ENCODE results near the gene TMEM98.
"Not testable (repeated sequence)": the region's sequence is repeated elsewhere in the genome, so short reads cannot be mapped to it uniquely, and the experiment has no call there.

TMEM98 gene

GRCh38 chr17:32941419-32942032 is 13.6 kb downstream of the TMEM98 start:
- DNase-seq (ENCODE audit: low read depth in 2 of 2), result no peak

DNA sequence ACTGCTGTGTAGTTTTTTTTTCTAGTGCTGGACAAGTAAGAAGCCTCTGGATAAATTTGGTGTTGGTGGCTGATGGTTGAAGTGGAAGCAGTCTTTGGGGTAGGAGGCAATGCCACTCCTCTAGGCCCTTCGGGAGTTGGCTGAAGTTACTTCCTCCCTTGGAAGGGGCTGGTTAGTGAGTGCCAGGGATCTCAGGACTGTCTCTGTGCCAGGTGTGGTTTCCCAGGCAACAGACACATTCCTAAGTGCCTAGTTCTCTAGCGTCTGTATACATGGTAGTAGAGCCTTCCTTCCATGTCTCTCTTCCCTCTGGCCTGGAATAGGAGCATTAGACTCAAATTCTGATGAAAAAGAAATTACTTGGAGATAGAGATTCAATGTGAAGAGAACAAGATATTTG is 15.3 kb downstream of the TMEM98 start:
- DNase-seq (ENCODE audit: low read depth in 2 of 2), result no peak

GRCh38 chr17:32943647-32944191 is 15.8 kb downstream of the TMEM98 start:
- DNase-seq (ENCODE audit: low read depth in 2 of 2), result no peak

GRCh38 chr17:32944248-32945020 is 16.5 kb downstream of the TMEM98 start:
- no peak for DNase-seq (ENCODE audit: low read depth in 2 of 2)

DNA sequence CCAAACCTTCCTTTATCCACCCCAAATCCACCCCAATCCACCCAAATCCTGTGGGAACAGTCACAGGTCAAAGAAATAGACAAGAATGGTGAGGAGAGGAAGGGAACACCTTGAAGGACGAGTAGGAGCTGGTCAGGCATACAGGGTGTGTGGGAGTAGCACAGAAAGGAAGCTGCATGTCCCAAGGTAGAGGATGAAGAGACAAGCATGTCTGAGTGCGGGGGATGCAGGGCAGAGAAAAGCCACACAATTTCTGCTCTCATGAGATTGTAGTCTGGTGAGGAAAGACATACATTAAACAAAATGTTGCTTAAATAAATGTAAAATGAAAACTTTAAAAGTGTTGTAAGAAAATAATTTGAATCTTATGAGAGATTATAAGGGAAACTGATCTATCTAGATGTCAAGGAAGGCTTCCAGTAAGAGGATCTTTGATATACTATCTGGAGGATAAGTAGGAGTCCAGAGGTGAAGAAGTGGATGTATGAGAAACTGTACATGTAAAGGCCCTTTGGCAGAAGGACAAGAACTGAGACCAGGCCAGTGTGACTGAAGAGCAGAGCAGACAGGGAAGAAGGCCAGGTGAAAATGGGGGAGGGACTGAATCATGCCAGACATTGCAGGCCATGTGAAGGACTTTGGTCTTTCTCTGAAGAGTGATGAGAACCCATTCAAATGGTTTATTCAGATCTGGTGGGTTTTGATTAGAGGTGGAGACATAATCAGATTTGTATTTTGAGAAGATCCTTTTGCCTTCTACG is 18.6 kb downstream of the TMEM98 start:
- no peak for DNase-seq (ENCODE audit: low read depth in 2 of 2)

GRCh38 chr17:32947736-32948135 is 19.8 kb downstream of the TMEM98 start:
- no peak for DNase-seq (ENCODE audit: low read depth in 2 of 2)

- no peak for DNase-seq (ENCODE audit: low read depth in 2 of 2)
These were observed 21.2 kb downstream of the TMEM98 start for GRCh38 chr17:32949181-32949580.

GRCh38 chr17:32952491-32952890 is 24.5 kb downstream of the TMEM98 start:
- not testable (repeated sequence) for DNase-seq (ENCODE audit: low read depth in 2 of 2)

GRCh38 chr17:32953045-32953444 is 25.1 kb downstream of the TMEM98 start:
- no peak for DNase-seq (ENCODE audit: low read depth in 2 of 2)

- DNase-seq (ENCODE audit: low read depth in 2 of 2), result no peak
These were observed 25.9 kb downstream of the TMEM98 start for GRCh38 chr17:32953857-32954256.

DNA sequence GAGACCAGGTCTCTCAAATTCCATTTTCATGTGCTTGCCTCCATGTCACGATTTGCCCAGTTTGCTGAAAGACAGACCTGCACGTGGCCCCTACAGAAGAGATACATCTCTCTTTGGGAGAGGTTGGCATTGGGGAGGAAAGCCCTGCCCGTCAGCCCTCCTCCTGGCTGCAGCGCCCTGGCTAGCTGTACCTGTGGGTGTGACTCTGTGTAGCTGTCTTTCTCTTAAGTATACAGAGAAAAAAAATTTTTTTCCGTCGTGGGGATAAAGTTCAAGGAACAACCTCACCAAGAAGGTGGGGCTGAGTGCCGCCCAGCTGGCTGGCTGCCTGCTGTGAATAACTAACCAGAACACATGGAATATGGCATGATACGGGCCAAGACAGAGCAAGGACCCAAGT is 26.5 kb downstream of the TMEM98 start:
- no peak for DNase-seq (ENCODE audit: low read depth in 2 of 2)

DNA sequence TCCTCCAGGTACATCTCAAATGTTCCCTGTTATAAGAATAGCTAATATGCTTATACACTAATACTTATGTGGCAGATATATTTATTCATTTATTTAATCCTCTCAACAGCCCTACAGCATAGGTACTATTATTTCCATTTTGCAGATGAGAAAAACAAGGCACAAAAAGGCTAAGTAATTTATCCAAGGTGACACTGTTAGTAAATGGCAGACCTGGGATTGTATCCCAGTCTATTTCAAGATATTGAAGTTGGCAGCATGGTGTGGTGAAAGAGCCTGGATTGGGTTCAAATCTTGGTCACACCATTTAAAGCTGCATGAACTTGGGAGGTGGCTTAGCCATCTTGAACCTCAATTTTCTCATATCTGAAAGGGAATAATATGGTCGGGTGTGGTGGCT is 27.2 kb downstream of the TMEM98 start:
- DNase-seq (ENCODE audit: low read depth in 2 of 2), result no peak

DNA sequence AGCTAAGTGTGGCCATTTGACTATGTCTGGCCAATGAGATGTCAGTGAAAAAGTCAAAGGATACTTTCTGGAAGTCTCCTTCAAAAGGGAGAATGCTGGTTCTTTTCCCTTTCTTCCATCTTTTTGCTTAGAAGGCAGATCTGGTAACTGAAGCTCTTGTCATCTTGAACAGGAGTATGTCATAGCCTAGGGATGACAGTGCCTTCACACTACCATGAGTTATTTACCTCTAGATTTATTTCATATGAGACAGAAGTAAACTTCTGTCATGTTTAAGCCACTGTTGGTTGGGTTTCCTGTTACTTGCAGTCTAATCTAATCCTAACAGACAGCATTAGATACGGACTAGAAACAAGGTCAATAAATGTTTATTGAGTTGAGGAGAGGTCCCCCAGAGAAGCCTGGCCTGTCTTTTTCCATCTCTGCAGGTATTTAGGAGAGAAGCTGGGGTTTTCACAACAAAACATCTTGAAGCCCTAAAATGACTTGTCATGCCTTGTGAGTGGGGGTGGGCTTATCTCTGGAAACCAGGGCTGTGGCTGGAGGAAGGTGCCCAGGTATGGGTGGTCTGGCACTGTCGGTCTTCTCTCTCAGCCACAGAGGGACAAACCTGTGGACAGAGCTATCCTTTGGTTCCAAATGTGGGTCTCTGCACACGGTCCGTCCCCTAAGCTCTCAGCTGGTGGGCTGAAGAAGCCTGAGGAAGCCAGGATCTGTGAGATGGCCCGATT is 28.5 kb downstream of the TMEM98 start:
- DNase-seq (ENCODE audit: low read depth in 2 of 2), result no peak

DNA sequence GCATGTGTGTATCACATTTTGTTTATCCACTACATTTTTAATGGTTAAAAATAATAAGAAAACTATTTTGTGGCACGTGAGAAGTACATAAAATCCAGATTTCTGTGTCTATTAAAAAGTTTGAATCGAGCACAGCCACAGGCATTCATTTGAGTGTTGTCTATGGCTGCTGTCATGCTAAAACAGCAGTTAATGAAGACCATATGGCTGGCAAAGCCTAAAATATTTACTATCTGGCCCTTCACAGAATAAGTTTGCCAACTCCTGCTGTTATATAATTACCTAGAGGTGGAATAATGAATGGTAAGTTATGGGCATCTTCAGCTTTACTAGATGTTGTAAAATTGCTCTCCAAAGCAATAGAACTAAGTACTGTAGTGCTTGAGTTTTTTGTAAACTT is 30.5 kb downstream of the TMEM98 start:
- no peak for DNase-seq (ENCODE audit: low read depth in 2 of 2)

GRCh38 chr17:32960815-32961214 is 32.9 kb downstream of the TMEM98 start:
- DNase-seq (ENCODE audit: low read depth in 2 of 2), result no peak

DNA sequence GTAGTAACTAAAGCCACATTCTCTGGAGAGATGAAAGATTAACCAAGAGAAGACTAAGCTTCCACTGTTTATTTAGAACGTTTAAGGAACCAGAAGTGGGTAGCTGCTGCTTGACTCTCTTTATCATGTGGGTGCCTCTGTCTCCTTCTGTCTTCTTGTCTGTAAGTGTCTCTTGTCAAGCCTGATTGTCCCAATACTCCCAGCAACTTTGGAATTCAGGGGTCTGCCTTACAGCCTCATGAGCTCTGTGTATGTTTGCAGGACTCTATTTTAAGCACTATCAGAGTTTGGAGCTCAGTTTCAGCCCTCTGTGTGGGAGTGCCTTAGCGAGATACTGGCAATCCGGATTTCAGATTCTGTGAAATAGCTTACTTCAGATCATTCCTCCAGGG is 34.4 kb downstream of the TMEM98 start:
- no peak for DNase-seq (ENCODE audit: low read depth in 2 of 2)

DNA sequence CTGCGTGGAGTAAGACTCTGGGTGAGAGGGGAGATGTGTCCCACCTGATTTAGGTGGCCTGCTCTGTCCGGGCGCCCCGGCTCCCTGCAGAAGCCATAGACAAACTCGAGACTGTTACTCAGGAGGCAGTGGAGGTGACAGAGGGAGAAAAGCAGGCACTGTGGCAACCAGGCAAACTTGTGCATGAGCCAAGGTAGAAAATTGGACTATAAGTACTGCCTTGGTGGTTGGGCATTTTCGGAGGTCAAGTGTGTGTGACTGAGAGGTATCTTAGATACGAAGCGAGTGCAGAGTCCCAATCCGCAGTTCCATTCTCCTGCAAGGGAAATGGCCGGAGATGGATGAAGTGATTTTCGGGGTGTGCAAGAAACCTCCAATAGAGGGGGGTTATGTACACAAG is 36.6 kb downstream of the TMEM98 start:
- DNase-seq (ENCODE audit: low read depth in 2 of 2), result no peak

DNA sequence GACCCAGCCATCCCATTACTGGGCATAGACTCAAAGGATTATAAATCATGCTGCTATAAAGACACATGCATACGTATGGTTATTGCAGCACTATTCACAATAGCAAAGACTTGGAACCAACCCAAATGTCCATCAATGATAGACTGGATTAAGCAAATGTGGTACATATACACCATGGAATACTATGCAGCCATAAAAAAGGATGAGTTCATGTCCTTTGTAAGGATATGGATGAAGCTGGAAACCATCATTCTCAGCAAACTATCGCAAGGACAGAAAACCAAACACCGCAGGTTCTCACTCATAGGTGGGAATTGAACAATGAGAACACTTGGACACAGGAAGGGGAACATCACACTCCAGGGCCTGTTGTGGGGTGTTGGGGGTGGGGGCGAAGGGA is 41.3 kb downstream of the TMEM98 start:
- not testable (repeated sequence) for DNase-seq (ENCODE audit: low read depth in 2 of 2)

GRCh38 chr17:32970281-32970680 is 42.3 kb downstream of the TMEM98 start:
- DNase-seq (ENCODE audit: low read depth in 2 of 2), result no peak

DNA sequence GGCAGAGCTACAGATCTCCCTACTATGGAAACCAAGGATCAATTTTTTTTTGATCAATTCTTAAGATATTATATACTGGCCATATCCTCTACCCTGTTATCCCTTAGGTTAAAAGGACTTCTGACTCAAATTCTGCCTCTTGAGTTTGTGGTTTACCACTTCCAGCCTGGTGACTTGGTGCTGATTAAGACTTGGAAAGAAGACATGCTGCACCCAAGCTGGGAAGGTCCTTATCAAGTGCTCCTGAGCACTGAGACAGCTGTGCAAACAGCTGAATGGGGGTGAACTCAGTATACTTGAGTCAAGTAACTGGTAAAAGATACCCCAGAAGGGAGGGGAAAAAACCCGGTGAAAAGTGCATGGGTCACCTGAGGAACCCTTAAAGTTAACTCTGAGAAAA is 43.2 kb downstream of the TMEM98 start:
- DNase-seq (ENCODE audit: low read depth in 2 of 2), result peak in 1 of 2 donors; percentile 2

- DNase-seq (ENCODE audit: low read depth in 2 of 2), result no peak
These were observed 48.2 kb downstream of the TMEM98 start for GRCh38 chr17:32976131-32976530.

- no peak for DNase-seq (ENCODE audit: low read depth in 2 of 2)
These were observed 48.7 kb downstream of the TMEM98 start for GRCh38 chr17:32976605-32977004.
